Stimulated activated CD8-positive, alpha-beta memory T cell treated with anti-CD3 and anti-CD28 coated beads, Interleukin-15, amount 100 ng/mL, for 48 hours (primary cell): ENCODE data around the gene XPR1.

Experiments used
- DNase-seq, 2 donors: peaks; one replicate each; pipeline ENCODE4 v3.0.0-alpha.2; 2020; ENCODE audit warnings: low read depth in 2 of 2

The XPR1 gene

GRCh38 chr1:180916012-180916770 lies 284.4 kb downstream of the XPR1 start:
- DNase-seq, result no peak

- DNase-seq, result no peak
Observed at GRCh38 chr1:180916771-180917170, 284.9 kb downstream of the XPR1 start.

GRCh38 chr1:180917306-180918065 lies 285.7 kb downstream of the XPR1 start:
- no peak for DNase-seq

GRCh38 chr1:180918519-180918918 lies 286.7 kb downstream of the XPR1 start:
- no peak for DNase-seq

- DNase-seq, result no peak
Observed at GRCh38 chr1:180919183-180919700, 287.4 kb downstream of the XPR1 start.

GRCh38 chr1:180920193-180920592 lies 288.4 kb downstream of the XPR1 start:
- DNase-seq, result no peak

- no peak for DNase-seq
Observed at GRCh38 chr1:180920702-180921101, 288.9 kb downstream of the XPR1 start.

- DNase-seq, result no peak
Observed at GRCh38 chr1:180921386-180921785, 289.6 kb downstream of the XPR1 start.

GRCh38 chr1:180921891-180922630 lies 290.2 kb downstream of the XPR1 start:
- no peak for DNase-seq

- DNase-seq, result no peak
Observed at GRCh38 chr1:180922631-180923015, 290.8 kb downstream of the XPR1 start.

- DNase-seq, result no peak
Observed at GRCh38 chr1:180923021-180923841, 291.4 kb downstream of the XPR1 start.

- DNase-seq, result no peak
Observed at GRCh38 chr1:180923887-180924286, 292.1 kb downstream of the XPR1 start.

- DNase-seq, result no peak
Observed at GRCh38 chr1:180924939-180925338, 293.1 kb downstream of the XPR1 start.

- DNase-seq, result no peak
Observed at GRCh38 chr1:180925471-180926051, 293.7 kb downstream of the XPR1 start.

GRCh38 chr1:180926164-180926981 lies 294.6 kb downstream of the XPR1 start:
- peak in 1 of 2 donors; percentile 6 for DNase-seq

- DNase-seq, result no peak
Observed at GRCh38 chr1:180927348-180927747, 295.5 kb downstream of the XPR1 start.

GRCh38 chr1:180927841-180928240 lies 296.0 kb downstream of the XPR1 start:
- no peak for DNase-seq

GRCh38 chr1:180928331-180929230 lies 296.8 kb downstream of the XPR1 start:
- no peak for DNase-seq

- no peak for DNase-seq
Observed at GRCh38 chr1:180929389-180929788, 297.6 kb downstream of the XPR1 start.
